Activated CD4-positive, alpha-beta memory T cell treated with anti-CD3 and anti-CD28 coated beads for 36 hours (primary cell): ENCODE results near the gene ZKSCAN2. TPM values are rescaled to one million over a fixed set of nuclear protein-coding genes. Genes with fewer than 3 reads are reported as not detected.
A peak's percentile ranks its signal among the peaks of the same experiment; 100 is the strongest.

Experiments used
- CTCF ChIA-PET: fragments of 350-600 bp; sonication (Branson Sonifier 250); formaldehyde crosslinking; loops from one replicate; lab custom pipeline; 2021; ENCODE audit warnings: antibody characterized with exemption, inconsistent platforms; lab: Charles Lee
- POLR2A ChIA-PET: fragments of 350-600 bp; sonication (Branson Sonifier 250); formaldehyde crosslinking; loops from one replicate; lab custom pipeline; 2021; ENCODE audit warnings: antibody characterized with exemption; lab: Charles Lee
- DNase-seq: peaks from one replicate; pipeline ENCODE4 v3.0.0-alpha.2; 2020
- H3K27ac Mint-ChIP-seq: one replicate; pipeline ENCODE4 v1.8.0; 2021; ENCODE audit warnings: mixed read lengths
- H3K27me3 Mint-ChIP-seq: one replicate; pipeline ENCODE4 v1.8.0; 2021; ENCODE audit warnings: mixed read lengths
- H3K36me3 Mint-ChIP-seq: one replicate; pipeline ENCODE4 v1.8.0; 2021; ENCODE audit warnings: mixed read lengths
- H3K4me1 Mint-ChIP-seq: one replicate; pipeline ENCODE4 v1.8.0; 2021; ENCODE audit warnings: low read depth, mixed read lengths
- H3K4me3 Mint-ChIP-seq: one replicate; pipeline ENCODE4 v1.8.0; 2021; ENCODE audit warnings: mild to moderate bottlenecking, mixed read lengths
- H3K9me3 Mint-ChIP-seq: one replicate; pipeline ENCODE4 v1.8.0; 2021; ENCODE audit warnings: mixed read lengths
- intact Hi-C: fragments of 100-400 bp; cut with micrococcal nuclease; formaldehyde crosslinking; loops from one replicate; pipeline ENCODE4 v1.15.1; 2023
- total RNA-seq, 2 experiments: library from RNA; stranded (reverse); gene quantifications; one replicate each; pipeline ENCODE4 v1.2.3, GENCODE V29; 2021

Gene ZKSCAN2
- total RNA-seq = 1 to 10 TPM; 4.6 to 5.1 TPM

DNA sequence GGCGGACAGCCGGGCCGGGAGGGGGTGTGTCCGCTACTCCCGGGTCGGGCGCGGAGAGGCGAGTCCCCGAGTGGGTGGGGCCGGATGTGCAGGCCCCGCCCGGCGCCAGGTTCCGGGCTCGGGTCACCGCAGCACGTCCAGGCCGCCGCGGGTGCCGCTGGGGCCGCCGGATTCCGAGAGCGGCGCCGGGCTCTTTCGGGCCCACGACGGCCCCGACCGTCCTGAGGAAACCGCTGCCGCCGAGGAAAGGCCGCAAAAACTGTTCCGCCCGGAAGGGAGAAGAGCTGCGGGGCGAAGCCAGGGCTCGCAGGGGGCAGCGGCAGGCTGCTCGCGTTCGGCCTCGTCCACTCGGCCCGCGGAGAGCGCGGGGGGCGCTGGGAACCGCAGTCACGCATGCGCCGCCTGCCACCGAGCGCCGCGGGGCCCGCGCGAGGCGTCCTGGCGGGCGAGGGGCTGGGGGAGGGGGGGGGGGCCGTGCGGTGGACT lies at the start of gene ZKSCAN2:
Gene ZKSCAN2, minus strand, starts transcription at position 376 of the 486 bp plus-strand sequence. CDS start 718 bp downstream, outside the sequence.
- Mint-ChIP-seq H3K4me1 (peaks cover 54% of the 10 kb centered on the region), H3K27me3 (no peaks in the 10 kb centered on the region), H3K4me3 (peak within 1 kb of the TSS; percentile 95), H3K9me3 (no peaks in the 10 kb centered on the region), H3K36me3 (peaks cover 23% of the 10 kb centered on the region), H3K27ac (peak within 1 kb of the TSS; percentile 91)
- DNase-seq = peak; percentile 91
- intact Hi-C loops = loop anchor here (5.0 to 10.0 kb wide), 3 partner anchors 193 to 720 kb away; partner anchors contain the start of genes RBBP6 and TNRC6A
- POLR2A ChIA-PET = no interaction called here
- CTCF ChIA-PET = no interaction called here

DNA sequence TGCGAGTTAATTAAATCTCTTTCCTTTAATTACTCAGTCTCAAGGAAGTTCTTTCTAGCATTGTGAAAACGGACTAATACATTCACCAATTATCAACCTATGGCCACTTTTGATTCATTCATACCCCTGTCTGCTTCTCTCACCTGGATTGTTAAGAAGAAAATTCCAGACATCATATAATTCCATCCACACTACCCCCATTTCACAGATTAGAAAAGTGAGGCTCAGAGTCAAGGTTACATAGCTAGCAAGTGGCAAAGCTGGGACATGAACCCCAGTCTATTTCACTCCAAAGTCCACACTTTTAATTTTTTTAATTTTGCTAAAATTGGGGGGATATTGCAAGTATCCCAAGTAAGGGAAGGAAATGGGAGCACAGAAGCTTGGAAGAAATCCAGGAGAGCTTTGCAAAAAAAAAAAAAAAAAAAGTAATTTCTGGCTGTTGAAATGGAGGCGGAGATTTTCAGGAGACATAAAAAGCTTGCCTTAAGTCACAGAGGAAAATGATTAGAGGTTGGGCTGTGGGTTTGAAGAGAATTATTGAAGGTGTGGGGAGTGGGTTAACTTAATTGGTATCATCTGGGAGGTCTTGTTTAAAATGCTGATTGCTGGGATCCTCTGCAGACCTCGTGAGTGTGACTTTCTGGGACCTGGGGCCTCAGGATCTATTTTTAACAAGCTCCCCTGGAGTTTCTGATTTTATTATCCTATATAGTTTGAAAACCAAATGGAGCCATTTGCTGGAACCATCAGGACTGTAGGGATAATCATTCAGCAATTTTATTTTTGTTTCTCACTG lies 42.3 kb upstream of the ZKSCAN2 start:
- CTCF ChIA-PET = interaction anchor here (0.6 kb wide), 1 partner anchor 75 kb away, joined by 3 read pairs; no protein-coding TSS in a partner anchor
- Mint-ChIP-seq H3K27ac (no peak overlapping the region), H3K27me3 (no peaks in the 10 kb centered on the region), H3K4me3 (no peak overlapping the region), H3K9me3 (no peaks in the 10 kb centered on the region), H3K36me3 (no peaks in the 10 kb centered on the region), H3K4me1 (peaks cover 8% of the 10 kb centered on the region)
- POLR2A ChIA-PET = no interaction called here
- no peak for DNase-seq
- intact Hi-C loops = no loop called here

DNA sequence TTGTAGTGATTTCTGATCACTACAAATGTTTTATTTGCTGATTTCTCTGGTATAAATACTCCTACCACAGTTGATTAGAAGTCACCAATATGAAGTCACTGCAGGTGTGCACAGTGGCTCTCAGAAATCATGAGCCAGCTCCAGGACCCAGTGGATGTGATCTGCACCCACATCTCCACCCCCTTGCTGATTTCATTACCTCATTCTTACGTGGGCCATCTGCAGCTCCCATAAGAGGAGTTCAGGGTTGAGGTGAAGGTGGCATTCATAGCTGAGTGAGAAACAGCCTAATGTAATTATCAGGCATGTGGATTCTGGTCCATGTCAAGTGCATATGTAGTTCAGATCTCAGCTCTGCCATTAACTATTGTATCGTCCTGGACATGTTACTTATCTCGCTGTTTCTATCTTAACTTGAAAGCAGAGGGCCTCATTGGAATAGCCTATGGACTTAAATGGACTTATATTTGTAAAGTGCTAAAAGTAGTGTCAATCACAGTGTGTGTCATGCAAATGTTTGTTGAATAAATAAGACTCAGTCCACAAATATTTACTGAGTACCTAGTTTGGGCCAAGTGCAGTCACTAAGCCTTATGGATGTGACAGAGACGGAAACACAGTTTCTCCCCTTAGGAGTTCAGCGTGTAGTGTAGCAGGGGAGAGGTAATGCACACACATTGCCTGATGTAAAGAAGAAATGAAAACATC lies 40.7 kb upstream of the ZKSCAN2 start:
- ChIA-PET CTCF (interaction anchor here (1.2 kb wide), 1 partner anchor 20 kb away, joined by 3 read pairs; no protein-coding TSS in a partner anchor), POLR2A (no interaction called here)
- Mint-ChIP-seq H3K4me3 (no peak overlapping the region), H3K4me1 (peaks cover 8% of the 10 kb centered on the region), H3K27me3 (no peaks in the 10 kb centered on the region), H3K27ac (no peak overlapping the region), H3K36me3 (no peaks in the 10 kb centered on the region), H3K9me3 (no peaks in the 10 kb centered on the region)
- intact Hi-C loops = no loop called here
- DNase-seq = no peak

DNA sequence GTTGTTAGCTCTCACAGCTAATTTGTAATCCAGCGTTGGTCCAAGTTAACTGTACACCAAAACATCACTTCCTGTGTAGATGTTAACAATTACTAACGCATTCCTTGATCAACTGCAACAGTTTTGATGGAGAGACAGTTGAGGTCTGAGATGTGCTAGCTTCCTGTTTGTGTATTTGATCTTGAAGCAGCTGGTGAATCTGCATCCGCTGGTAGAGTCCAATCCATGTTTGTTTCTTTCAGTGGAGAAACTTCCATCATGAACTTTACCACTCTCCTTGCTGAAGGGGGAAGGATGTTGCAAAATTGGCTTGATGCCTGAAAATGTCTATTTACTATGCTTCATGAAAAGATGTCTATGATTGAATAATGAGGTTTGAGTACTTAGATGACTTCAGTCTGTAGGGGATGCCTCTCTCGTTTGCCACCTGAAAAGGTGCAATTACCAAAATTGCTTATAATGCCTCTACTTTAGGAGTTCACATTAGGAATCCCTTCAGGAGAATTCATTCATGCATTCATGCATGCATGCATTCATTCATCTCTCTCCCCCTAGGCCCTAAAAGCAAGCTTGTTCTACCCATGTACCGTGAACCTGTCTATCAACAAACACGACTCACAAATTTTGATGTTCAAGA lies 39.6 kb upstream of the ZKSCAN2 start:
- Mint-ChIP-seq H3K9me3 (no peaks in the 10 kb centered on the region), H3K27ac (no peak overlapping the region), H3K27me3 (no peaks in the 10 kb centered on the region), H3K36me3 (no peaks in the 10 kb centered on the region), H3K4me3 (no peak overlapping the region), H3K4me1 (peaks cover 8% of the 10 kb centered on the region)
- ChIA-PET CTCF (no interaction called here), POLR2A (no interaction called here)
- intact Hi-C loops = no loop called here
- no peak for DNase-seq

DNA sequence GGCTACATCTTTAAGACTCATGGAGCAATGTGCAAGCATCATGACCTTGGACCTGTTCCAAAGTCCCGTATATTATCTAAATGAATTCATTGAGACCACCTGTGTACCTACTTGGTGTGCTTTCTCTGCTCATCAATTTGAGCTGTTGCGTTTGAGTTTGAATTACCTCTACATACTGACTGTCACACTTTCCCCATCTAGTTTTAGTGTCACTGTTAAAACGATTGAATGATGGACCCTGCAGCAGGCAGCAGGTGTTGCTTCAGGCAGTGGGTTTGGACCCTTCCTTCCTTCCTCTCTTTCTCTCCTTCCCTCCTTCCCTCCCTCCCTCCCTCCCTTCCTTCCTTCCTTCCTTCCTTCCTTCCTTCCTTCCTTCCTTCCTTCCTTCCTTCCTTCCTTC lies 33.9 kb upstream of the ZKSCAN2 start:
- Mint-ChIP-seq H3K4me3 (no peak overlapping the region), H3K27me3 (no peaks in the 10 kb centered on the region), H3K9me3 (no peaks in the 10 kb centered on the region), H3K4me1 (no peaks in the 10 kb centered on the region), H3K27ac (no peak overlapping the region), H3K36me3 (no peaks in the 10 kb centered on the region)
- intact Hi-C loops = no loop called here
- CTCF ChIA-PET = no interaction called here
- POLR2A ChIA-PET = no interaction called here
- DNase-seq = no peak

DNA sequence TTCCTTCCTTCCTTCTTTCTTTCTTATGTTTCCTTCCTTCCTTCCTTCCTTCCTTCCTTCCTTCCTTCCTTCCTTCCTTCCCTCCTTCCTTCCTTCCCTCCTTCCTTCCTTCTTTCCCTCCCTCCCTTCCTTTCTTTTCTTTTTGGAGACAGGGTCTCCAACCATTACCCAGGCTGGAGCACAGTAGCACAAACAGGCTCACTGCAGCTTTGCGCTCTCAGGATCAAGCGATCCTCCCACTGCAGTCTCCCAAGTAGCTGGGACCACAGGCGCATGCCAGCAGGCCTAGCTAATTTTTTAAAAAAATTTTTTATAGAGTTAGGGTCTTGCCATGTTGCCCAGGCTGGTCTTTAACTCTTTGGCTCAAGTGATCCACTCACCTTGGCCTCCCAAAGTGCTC lies 31.8 kb upstream of the ZKSCAN2 start:
- H3K27me3 Mint-ChIP-seq = no peaks in the 10 kb centered on the region
- no peak overlapping the region for H3K27ac Mint-ChIP-seq
- no peak for DNase-seq
- POLR2A ChIA-PET = no interaction called here
- no peak overlapping the region for H3K4me3 Mint-ChIP-seq
- CTCF ChIA-PET = no interaction called here
- H3K9me3 Mint-ChIP-seq = peaks cover 9% of the 10 kb centered on the region
- H3K36me3 Mint-ChIP-seq = peaks cover under 1% of the 10 kb centered on the region
- no peaks in the 10 kb centered on the region for H3K4me1 Mint-ChIP-seq
- intact Hi-C loops = no loop called here

DNA sequence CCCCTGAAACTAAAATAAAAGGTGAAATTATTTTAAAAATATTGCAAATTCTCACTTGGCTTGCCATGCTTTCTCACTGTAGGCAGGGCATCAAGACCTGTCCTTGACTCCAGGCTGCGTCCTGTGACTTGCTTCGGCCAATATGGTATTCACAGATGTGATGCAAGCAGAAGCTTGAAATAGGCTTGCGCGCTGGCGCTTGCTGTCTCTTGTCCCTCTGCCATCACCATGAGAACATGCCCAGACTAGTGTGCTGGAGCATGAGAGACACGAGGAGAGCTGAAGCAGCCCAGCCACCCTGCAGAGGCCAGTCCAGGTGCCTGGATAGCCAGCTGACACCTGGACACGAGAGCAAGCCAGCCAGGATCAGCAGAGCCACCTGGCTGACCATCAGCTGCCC lies 21.8 kb upstream of the ZKSCAN2 start:
- no peak overlapping the region for H3K4me3 Mint-ChIP-seq

DNA sequence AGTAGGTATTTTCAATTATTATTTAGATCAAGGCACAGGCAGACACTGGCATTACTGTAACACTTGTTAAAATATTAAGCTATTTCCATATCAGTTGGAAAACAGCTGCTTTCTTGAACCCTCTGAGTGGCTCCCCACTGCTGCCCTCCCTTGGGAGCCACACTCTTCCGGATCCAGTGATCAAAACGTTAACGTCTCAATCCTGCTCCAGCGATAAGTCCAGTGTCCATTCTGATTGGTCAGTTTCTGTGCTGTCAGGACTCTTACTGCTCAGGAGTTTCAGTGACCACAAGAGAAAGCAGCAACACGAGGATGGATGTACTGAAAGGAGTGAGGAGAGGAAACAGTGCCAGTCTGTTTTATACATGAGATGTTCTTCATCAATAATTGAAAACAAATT lies 13.8 kb upstream of the ZKSCAN2 start:
- Mint-ChIP-seq H3K4me1 (no peaks in the 10 kb centered on the region), H3K27me3 (no peaks in the 10 kb centered on the region), H3K27ac (no peak overlapping the region), H3K36me3 (peaks cover 4% of the 10 kb centered on the region), H3K9me3 (no peaks in the 10 kb centered on the region), H3K4me3 (no peak overlapping the region)
- DNase-seq = no peak
- POLR2A ChIA-PET = no interaction called here
- intact Hi-C loops = no loop called here
- CTCF ChIA-PET = no interaction called here

More for the DNA sequence above, 21.8 kb upstream of the ZKSCAN2 start:
- no peak for DNase-seq
- Mint-ChIP-seq H3K4me1 (no peaks in the 10 kb centered on the region), H3K36me3 (peaks cover 3% of the 10 kb centered on the region), H3K27me3 (no peaks in the 10 kb centered on the region), H3K27ac (no peak overlapping the region), H3K9me3 (peaks cover 6% of the 10 kb centered on the region)
- ChIA-PET CTCF (interaction anchor here (2.0 kb wide), 1 partner anchor 1366 kb away, joined by 5 read pairs; no protein-coding TSS in a partner anchor), POLR2A (no interaction called here)
- intact Hi-C loops = no loop called here

DNA sequence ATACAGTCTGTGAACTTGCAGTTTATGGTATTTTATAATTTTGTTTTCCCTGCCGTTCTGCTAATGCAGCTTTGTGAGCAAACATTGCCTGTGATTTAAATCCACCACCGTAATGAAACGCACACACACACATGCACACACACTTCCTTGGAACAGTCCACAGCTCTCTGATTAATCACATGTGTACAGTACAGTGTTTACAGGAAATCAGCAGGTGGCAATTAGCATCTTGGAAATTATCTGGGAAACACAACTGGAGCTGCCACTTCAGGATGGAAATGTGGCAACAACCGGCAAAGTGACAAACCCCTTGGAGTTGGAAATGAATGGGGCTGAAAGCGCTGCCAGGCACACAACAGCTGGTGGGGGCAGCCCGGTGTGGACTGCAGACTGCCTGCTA lies 12.9 kb upstream of the ZKSCAN2 start:
- POLR2A ChIA-PET = no interaction called here
- Mint-ChIP-seq H3K27me3 (no peaks in the 10 kb centered on the region), H3K27ac (no peak overlapping the region), H3K36me3 (peaks cover 10% of the 10 kb centered on the region), H3K4me1 (peaks cover 2% of the 10 kb centered on the region), H3K9me3 (no peaks in the 10 kb centered on the region), H3K4me3 (no peak overlapping the region)
- CTCF ChIA-PET = no interaction called here
- DNase-seq = no peak
- intact Hi-C loops = no loop called here

DNA sequence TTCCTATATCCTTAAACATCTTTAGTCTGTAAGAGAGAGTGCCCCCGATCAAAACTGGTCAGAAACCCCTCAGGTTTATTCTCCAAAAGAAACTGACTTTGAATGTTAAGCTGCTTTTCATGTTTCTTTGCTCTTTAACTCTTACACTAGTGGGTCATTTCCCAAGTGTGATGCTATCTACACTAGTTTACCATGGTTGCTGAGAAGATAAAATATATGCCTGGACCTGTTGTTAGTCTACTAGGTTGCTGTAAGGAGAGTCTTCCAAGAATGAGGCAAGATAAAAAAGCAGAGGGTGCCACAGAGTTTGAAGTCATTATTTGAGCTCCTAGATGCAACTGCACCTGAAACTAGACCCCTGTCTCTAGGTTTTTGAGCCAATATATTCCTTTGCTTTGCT lies 12.2 kb upstream of the ZKSCAN2 start:
- Mint-ChIP-seq H3K36me3 (peaks cover 11% of the 10 kb centered on the region), H3K27me3 (no peaks in the 10 kb centered on the region), H3K27ac (no peak overlapping the region), H3K4me1 (peaks cover 2% of the 10 kb centered on the region), H3K4me3 (no peak overlapping the region), H3K9me3 (no peaks in the 10 kb centered on the region)
- POLR2A ChIA-PET = no interaction called here
- intact Hi-C loops = no loop called here
- no peak for DNase-seq
- CTCF ChIA-PET = no interaction called here

DNA sequence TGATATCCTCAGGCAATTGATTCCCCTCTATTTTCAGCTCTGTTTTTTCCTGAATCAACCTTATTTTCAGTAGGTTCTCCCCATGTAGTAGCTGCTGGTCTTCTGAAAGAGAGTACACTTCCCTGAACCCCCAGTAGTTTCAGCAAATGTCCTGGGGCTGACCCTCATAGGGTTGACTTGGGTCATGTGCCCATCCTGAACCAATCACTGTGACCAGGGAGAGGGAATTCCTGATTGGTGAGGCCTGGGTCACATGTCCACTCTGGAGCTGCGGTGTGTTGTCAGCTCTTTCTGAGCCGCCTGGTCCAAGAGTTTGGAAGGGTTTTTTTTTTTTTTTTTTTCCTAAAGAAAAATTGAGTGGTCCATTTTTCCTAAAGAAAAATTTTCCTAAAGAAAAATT lies 8.3 kb upstream of the ZKSCAN2 start:
- no peaks in the 10 kb centered on the region for H3K9me3 Mint-ChIP-seq
- CTCF ChIA-PET = interaction anchor here (3.4 kb wide), 1 partner anchor 10 kb away, joined by 17 read pairs; no protein-coding TSS in a partner anchor
- POLR2A ChIA-PET = interaction anchor here (0.7 kb wide), 1 partner anchor 1884 kb away, joined by 4 read pairs; no protein-coding TSS in a partner anchor
- H3K27ac Mint-ChIP-seq = no peak overlapping the region
- H3K4me1 Mint-ChIP-seq = peaks cover 9% of the 10 kb centered on the region
- H3K36me3 Mint-ChIP-seq = peaks cover 26% of the 10 kb centered on the region
- H3K27me3 Mint-ChIP-seq = no peaks in the 10 kb centered on the region
- H3K4me3 Mint-ChIP-seq = no peak overlapping the region
- DNase-seq = no peak
- intact Hi-C loops = no loop called here

DNA sequence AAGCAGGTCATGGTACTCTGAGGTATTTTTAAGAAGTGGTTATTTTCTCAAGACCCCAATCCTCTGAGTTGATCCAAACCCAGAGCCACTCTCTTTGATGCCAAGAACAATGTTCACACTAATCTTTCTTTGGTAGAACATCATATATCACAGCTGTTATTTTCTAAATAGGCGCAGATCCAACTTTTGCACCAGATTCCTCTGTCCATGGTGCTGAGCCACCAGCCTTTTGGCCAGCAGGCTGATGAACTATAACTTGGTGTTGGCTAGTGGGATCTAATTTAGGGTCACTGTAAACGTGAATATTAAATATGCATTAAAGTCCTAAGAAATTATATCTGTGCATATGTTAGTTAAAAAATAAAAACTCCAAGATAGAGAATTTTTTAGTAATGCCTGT lies 7.0 kb upstream of the ZKSCAN2 start:
- ChIA-PET POLR2A (no interaction called here), CTCF (no interaction called here)
- H3K4me1 Mint-ChIP-seq = peaks cover 19% of the 10 kb centered on the region
- no peaks in the 10 kb centered on the region for H3K9me3 Mint-ChIP-seq
- H3K27me3 Mint-ChIP-seq = no peaks in the 10 kb centered on the region
- H3K4me3 Mint-ChIP-seq = no peak overlapping the region
- intact Hi-C loops = no loop called here
- no peak overlapping the region for H3K27ac Mint-ChIP-seq
- peak; percentile 24 for DNase-seq
- H3K36me3 Mint-ChIP-seq = peaks cover 27% of the 10 kb centered on the region
